Embryonic facial prominence (tissue), 1 donor: Measurements from ENCODE around the gene TSEN2.
"Not testable (repeated sequence)": the region's sequence is repeated elsewhere in the genome, so short reads cannot be mapped to it uniquely, and the experiment has no call there.

ENCODE experiments used
- DNase-seq: peaks from one replicate; pipeline ENCODE4 v3.0.0-alpha.2; 2016; ENCODE audit errors: extremely low spot score

Gene TSEN2

DNA sequence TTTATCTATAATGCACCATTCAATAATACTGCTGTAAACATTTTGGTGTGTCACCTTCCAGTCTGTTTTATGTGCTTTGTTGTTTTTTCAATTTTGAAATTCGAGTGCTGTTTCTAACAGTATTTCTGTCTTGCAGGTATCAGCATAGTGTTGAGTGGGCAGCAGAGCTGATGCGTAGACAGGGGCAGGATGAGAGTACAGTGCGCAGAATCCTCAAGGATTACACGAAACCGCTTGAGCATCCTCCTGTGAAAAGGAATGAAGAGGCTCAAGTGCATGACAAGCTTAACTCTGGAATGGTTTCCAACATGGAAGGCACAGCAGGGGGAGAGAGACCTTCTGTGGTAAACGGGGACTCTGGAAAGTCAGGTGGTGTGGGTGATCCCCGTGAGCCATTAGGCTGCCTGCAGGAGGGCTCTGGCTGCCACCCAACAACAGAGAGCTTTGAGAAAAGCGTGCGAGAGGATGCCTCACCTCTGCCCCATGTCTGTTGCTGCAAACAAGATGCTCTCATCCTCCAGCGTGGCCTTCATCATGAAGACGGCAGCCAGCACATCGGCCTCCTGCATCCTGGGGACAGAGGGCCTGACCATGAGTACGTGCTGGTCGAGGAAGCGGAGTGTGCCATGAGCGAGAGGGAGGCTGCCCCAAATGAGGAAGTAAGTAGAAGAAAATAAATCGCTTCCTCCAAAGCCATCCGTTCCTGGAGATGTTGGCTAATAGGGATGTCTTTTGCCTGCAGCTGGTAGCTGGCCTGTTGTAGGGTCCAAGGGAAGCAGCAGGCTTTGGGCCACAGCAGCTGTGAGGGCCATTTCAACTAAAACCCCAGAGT is 19.1 kb downstream of the TSEN2 start:
- DNase-seq = no peak

DNA sequence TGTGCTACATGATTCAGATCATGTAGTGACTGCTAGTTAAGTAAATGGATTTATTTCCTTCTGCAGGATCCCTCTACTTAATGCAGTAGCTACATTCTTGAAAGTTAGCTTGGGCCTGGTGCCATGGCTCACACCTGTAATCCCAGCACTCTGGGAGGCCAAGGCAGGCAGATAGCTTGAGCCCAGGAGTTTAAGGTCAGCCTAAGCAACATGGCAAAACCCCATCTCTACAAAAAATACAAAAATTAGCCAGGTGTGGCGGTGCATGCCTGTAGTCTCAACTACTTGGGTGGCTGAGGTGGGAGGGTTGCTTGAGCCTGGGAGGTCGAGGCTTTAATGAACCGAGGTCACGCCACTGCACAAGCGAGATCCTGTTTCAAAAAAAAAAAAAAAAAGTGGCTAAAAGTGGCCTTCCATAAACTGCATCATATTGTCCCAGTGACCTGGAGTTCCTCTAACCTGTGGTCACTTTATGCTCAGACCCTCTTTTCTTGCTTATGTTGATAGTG is 22.0 kb downstream of the TSEN2 start:
- no peak for DNase-seq

DNA sequence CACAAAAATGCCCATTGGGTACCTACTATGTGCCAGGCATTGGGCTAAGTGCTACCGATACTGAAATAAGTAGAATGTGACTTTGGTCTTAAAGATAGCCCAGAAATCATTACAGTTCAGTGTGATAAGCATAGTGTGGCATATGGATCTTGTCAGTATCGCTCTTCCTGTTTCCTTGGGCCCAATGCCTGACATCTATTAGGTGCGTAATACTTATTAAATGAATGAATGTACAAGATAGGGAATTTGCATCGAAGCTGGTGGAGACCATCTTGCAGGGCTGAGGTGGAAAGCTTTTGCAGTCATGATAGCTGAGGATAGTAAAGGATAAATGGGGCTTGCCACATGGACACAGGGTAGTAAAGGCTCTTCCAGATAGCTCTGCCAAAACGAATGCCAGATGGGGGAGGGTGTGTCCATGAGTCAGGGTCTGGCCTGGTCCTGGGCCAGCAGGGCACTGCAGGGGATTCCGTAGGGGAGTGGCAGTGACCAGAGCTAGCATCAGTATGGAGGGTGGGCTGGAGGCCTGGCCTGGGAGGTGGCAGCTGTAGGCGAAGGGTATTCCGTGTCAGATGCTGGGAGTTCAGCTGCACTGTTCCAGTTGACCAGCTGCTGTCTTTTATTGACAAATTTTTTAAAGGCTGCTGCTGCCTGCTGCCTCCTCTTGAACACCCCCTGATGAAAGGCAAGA is 23.5 kb downstream of the TSEN2 start:
- DNase-seq = no peak

DNA sequence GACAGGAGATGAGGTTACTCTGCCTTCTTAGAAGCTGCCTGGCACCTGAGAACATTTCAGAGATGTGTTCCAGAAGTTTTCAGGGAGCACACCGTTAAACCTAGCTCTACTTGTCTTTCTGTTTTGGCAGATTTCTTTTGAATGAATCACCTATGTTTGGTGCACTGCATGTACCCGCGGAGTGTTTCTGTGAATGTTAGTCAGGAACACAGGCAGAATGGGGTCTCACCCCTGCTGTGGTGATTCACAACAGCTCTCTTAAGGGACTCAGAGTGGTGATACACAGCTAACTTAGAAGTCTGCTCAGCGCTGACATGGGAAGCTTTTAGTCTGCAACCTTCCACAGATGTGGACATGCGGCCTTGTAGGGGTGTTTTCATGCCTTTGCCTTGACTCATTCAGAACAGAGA is 24.0 kb downstream of the TSEN2 start:
- DNase-seq = no peak

DNA sequence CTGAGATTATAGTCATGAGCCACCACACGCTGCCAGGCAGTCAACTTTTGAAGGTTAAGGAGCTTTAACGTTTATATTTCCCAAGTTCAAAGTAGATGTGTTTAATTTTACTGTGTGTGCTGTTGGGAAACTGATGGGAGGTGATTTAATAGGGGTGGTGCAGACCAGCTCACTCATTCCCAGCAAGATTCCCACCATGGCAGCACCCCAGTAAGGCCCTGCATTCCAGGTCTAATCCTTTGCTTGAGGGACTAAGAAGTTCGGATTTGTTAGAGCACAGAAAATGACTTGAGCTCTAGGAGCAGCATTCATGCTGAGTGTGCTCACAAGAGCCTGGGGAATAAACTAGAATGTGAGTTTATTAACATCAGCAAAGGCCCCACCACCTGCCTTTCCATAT is 25.2 kb downstream of the TSEN2 start:
- no peak for DNase-seq

DNA sequence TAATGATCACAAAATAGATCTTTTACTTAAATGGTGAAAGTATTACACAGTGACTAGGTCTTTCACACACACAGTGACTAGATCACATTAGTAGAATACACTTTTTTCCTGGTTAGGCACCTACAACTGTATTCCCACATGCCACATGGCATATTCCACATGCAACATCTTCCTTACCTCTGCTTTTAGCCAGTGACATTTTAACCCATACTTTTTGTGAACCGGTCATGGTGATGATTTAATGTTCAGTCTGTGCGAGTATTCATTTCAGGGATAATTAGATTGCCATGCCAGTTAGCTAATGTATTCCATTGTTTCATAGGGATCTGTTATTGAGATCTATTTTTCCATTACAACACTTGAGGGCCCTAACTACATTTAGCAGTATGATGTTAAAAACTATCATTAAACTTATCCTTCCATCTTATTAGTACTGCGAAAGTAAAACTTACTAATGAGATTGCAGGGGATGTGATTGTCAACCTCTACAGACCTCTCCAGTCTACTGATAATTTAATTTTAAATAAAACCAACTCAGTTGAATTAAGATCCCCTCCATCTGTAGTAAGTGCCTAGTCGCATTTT is 28.3 kb downstream of the TSEN2 start:
- no peak for DNase-seq

DNA sequence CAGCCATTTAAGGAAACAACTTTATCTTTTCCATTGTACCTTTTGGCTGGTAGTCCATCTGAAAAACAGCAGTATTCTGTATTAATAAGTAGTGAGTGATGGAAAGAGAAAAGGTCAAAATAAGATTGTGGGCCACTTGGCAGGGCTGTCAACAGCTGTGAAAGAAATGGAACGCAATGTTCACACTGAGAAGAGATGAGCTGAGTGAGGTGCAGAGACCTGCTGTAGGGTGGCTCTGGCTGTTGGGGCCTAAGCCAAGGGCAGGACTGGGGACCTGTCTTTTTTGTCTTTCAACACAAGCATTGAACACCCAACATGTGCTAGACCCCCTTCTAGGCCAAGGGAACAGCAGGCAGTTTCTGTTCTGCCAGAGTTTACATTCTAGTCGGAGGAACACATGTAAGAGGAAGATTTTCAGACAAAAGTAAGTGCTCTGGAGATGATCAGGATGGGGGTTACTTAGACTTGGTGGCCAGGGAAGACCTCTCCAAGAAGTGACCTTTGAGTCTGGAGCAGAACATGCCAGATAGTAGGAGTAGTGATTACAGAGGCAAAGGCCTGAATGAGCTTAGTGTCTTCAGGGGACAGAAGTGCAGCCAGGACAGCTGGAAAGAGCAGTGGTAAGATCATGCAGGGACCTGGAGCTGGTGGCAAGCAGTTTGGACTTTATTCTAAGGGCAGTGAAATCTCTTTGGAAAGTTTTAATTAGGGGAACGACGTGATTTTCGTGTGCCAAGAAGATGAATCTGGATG is 29.6 kb downstream of the TSEN2 start:
- no peak for DNase-seq

DNA sequence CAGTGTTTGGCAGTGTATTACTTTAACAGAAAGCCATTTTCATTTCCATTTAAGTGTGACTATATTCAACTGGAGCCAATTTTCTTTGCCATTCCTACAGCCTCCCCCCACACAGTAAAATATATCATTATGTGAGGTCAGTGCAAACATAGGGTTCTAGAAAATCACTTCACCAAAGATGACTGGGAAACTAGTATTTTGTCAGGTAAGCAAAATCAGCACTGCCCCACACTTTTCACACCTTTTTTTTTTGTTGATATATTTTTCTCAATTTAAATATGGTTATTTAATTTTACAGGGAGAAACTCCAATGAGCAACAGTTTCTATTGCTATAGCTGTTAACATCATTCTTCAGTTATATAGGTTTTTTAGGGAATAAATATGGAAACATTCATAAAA is 31.4 kb downstream of the TSEN2 start:
- no peak for DNase-seq

DNA sequence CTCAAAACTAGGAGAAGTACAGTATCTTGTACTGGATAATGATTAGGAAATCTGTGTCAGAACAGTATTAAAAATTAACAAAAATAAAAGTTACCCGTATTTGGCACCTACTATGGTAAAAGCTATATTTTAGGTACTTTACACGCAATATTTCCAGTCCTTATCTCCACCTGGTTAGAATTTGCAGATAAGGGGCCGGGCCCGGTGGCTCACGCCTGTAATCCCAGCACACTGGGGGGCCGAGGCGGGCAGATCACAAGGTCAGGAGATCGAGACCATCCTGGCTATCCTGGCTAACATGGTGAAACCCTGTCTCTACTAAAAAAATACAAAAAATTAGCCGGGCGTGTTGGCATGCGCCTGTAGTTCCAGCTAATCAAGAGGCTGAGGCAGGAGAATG is 32.6 kb downstream of the TSEN2 start:
- no peak for DNase-seq

DNA sequence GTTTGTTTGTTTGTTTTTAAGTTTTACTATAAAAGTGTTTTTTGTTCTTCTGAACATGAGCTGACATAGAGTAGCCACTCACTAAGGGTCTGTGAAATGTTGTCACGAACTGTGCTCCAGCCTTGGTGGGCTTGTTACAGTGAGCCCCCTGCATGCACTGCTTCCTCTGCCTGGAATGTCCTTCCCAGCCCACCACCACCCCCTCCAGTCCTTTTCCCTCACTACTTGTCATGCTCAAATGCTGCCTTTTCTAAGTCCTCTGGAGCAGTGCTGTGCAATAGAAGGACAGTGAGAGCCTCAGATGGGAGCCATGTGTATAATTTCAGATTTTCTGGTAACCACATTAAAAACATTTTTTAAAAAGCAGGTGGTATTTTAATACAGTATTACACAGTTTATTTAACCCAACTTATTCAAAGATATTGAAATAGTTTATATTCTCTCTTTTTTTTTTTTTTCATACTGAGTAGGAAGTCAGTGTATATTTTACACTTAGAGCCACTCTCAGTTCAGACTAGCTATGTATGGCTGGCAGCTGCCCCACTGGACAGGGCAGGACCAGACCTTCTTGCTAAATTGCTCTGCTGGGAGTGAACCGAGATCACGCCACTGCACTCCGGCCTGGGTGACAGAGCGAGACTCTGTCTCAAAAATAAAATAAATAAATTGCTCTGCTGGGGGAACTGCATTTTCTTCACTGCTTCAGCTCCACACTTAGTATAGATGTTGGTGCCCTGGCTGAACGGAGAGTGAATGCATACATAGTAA is 34.2 kb downstream of the TSEN2 start:
- no peak for DNase-seq

DNA sequence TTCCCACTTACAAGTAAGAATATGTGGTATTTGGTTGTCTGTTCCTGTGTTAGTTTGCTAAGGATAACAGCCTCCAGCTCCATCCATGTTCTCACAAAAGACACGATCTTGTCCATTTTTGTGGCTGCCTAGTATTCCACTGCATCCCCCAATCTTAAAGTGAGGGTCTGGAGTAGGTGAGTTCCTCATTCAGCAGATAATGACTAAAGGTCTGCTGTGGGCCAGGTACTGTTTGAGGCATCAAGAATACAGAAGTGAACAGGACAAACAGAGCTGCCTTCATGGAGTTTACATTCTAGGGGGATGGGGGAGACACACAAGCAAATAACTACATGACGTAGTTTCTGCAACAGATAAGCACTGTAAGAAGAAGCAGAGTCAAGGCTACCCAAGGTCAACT is 36.7 kb downstream of the TSEN2 start:
- DNase-seq = no peak

DNA sequence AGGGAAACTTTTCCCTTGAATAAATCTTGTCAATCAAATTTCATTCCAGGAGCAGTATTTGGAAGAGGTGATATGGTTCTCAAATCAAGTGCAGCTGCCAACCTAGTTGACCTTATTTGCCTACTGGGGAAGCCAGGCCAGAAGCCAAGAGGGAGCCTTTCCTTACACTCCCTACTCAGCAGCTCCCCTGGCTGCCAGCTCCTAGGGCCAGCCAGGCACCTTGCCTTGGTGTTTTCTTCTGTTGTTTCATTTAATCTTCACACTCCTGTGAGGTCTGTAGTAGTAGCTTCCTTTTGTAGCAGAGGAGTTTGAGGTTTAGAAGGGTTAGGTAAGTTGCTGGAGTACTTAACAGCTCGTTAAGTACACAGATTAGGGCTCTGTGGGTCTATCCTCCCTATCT is 38.4 kb downstream of the TSEN2 start:
- no peak for DNase-seq

DNA sequence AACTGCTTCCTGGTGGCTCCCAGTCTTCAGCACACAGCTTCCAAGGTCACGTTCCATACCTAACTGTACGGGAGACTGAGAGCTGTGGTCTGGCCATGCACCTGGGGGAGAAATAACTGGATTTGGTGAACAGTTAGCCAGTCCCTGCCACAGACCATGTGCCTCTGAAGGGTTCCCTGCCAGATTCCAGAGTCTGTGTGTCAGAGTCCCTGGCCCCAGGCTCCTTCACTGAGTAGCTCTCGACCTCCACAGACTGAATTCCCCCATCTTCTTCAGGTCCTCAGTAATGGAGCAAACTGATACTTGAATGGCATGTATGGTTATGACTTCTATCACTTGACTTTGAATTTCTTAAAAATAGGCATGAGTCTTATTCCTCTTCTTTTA is 43.5 kb downstream of the TSEN2 start:
- DNase-seq = no peak

DNA sequence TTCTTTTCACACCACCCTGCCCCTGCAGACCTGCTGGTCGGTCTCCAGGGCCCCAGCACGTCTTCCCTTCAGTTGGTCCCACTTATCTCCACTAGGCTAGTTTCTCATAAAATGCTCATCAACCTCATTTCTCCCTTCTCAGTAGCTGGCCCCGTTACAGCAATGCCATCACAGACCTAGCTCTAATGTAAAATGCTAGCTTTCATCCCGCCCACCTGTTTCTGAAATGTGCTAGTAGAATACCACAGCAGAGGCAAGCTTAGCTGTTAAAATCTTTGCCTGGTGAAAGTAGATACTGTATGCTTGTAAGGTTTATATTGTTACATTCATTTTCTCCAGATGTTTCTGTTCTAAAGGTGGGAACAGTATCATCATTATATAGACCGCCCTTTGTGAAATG is 47.9 kb downstream of the TSEN2 start:
- no peak for DNase-seq

DNA sequence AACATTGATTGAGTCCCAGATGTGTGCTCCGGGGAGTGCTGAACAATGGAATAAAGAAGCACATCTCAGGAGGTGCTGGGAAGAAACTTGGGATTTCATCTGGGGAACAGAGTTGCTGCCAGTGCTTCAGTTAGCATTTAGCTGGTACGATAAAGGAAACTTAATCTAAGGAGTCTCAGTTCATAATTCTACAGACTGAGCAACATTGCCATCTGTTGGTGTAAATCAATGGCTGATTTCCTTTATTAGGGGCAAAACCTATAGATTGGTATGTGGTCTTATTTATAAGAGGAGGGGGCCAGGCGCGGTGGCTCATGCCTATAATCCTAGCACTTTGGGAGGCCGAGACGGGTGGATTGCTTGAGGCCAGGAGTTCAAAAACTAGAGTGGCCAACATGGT is 52.1 kb downstream of the TSEN2 start:
- DNase-seq = no peak

DNA sequence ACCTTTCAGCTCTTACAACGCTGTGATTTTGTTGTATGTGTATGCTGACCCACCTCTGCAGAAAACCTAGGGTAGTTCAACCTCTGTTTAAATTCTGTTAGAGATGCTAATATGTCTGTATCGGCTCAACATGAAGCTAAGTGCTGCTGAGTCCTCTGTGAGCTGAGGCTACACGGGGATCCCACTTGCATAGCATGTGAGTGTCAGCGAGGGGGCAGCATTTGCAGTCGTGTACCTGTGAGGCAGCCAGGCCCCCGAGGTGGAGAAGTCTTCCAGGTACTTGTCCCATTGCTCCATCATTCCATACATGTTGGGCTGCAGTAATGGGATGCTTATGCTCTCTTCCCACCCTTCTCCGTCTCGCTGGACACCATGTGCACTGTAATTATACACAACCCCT is 57.3 kb downstream of the TSEN2 start:
- no peak for DNase-seq

DNA sequence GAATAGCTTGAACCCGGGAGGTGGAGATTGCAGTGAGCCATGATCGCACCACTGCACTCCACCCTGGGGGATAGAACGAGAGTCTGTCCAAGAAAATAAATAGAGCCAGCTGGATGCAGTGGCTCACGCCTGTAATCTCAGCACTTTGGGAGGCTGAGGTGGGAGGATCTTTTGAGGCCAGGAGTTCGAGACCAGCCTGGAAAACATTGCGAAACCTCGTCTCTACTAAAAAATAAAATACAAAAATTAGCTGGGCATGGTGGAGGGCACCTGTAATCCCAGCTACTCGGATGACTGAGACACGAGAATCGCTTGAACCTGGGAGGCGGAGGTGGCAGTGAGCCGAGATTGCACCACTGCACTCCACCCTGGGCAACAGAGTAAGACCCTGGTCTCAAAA is 59.2 kb downstream of the TSEN2 start:
- DNase-seq = not testable (repeated sequence)

DNA sequence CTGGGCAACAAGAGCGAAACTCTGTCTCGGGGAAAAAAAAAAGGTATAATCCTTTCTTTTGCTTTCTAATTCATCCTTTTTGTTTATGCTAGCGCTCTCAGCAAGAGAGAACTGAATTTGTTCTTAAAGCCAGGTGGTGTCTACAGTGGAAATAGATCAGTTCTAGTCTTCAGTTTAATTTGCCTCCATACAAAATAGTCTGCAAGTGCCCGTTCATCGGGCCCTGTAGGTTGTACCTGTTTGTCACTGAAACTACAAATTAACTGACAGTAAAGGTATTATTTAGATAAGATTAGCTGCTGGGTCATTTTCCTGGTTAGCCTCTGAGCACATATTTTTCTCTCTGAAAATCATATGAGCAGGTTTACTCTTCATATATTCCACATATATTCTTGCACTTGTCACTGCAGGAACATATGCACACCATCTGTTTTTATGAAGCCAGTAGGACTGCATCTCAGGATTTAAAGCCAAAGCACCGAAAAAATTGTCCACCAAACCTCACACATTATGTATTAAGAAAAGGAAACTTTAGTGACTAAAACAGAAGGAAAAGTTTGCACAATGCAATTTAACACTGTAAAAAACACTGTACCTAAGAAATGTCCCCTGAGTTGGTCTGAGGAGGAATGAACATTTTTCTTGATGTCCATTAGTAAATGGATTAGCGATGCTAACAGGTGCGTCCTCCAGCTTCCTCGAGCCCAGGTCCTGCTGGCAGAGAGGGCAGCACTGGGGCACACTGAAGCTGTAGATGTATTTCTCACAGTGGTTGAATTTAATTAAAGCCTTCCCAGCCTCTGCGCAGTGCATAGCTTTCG is 60.6 kb downstream of the TSEN2 start:
- no peak for DNase-seq

DNA sequence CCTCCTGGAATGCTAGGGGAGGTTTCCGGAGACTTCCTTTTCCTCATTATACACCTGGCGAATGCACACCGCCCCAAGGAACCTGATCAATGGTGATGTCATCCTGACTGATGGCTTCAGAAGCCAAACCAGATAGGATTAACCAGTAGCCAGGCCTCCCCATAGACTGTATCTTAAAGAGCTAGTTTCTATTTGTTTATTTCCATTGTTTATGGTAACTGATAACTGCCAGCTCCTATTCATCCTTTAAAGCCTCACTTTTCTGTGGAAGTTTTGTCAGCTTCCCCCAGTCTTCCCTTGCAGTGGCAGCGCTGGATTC is 61.2 kb downstream of the TSEN2 start, which contains the start of gene MKRN2OS:
Gene MKRN2OS (minus strand): TSS at position 27 of the 319 bp plus-strand sequence. CDS start 35 bp downstream, outside the sequence.
- no peak for DNase-seq

DNA sequence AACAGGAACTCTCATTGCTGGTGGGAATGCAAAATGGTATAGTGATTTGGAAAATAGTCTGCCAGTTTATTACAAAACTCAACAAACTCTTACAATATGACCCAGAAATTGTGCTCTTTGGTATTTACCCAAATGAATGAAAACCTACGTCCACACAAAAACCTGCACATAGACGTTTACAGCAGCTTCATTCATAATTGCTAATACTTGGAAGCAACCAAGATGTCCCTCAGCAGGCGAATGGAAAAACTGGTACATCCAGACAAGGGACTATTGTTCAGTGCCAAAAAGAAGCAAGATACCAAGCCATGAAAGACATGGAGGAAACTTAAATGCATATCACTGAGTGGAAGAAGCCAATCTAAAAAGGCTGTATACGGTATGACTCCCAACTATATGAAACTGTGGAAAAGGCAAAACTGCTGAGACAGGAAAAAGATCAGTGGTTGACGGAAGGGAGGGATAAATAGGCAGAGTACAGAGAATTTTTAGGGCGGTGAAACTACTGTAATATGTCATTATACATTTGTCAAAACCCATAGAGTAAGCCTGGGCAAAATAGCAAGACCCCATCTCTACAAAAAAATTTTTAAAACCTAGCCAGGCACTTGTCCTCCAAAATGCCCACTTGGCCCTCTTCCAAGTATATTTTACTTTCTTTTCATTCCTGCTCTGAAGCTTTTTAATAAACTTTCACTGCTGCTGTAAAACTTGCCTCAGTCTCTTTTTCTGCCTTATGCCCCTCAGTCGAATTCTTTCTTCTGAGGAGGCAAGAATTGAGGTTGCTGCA is 65.9 kb downstream of the TSEN2 start:
- no peak for DNase-seq
